ENCODE measurements around the gene CCDC18. TPM values are rescaled to one million over a fixed set of nuclear protein-coding genes. Genes with fewer than 3 reads are reported as not detected.

CCDC18 gene
- total and polyA plus RNA-seq, 7 experiments from 2014 or later: 3.4 to 13.7 (median 8.5) TPM

Other genes starting within 250 kb of the CCDC18 start
- 10 to 100 TPM in 4 of 5 experiments, 1 to 10 TPM in 1; 9.9 to 15.8 (median 14.9) TPM for gene DIPK1A, start 219.3 kb upstream of the CCDC18 start, total RNA-seq
- gene DIPK1A, start 219.3 kb upstream of the CCDC18 start, polyA plus RNA-seq: 10 to 100 TPM; 17.3 to 21.9 TPM
- 10 to 100 TPM; 35.3 to 63.1 (median 47.1) TPM for gene MTF2, start 101.4 kb upstream of the CCDC18 start, total RNA-seq
- gene MTF2, start 101.4 kb upstream of the CCDC18 start, polyA plus RNA-seq: 10 to 100 TPM; 75.9 to 77.9 TPM
- 10 to 100 TPM; 37.8 to 60.0 (median 47.4) TPM for gene TMED5, start 311 bp upstream of the CCDC18 start, total RNA-seq
- gene TMED5, start 311 bp upstream of the CCDC18 start, polyA plus RNA-seq: 10 to 100 TPM; 17.6 to 20.0 TPM
- 100 to 1,000 TPM in 1 of 5 experiments, 10 to 100 TPM in 4; 46.2 to 104 (median 62.7) TPM for gene DR1, start 165.2 kb downstream of the CCDC18 start, total RNA-seq
- 10 to 100 TPM; 57.9 to 84.3 TPM for gene DR1, start 165.2 kb downstream of the CCDC18 start, polyA plus RNA-seq